Natural killer cell treated with Interleukin-12 subunit alpha and Interleukin-12 subunit beta and Interleukin-15 and Interleukin-18, amount 100 ng/mL, for 72 hours (primary cell): ENCODE data around the gene CDYL. TPM values are rescaled to one million over a fixed set of nuclear protein-coding genes. Genes with fewer than 3 reads are reported as not detected.
A peak's percentile ranks its signal among the peaks of the same experiment; 100 is the strongest.
"Not testable (repeated sequence)": the region's sequence is repeated elsewhere in the genome, so short reads cannot be mapped to it uniquely, and the experiment has no call there.

Experiments used
- ATAC-seq, 2 donors: fragments of 150-1000 bp; cut with Tn5 transposase in 1 of 2; sonication (Bioruptor Pico), chemical (Tn5 transposase) in 1 of 2; 2 replicates each; pipeline ENCODE4 v1.10.0; 2021
- DNase-seq: peaks from one replicate; pipeline ENCODE4 v3.0.0; 2022; ENCODE audit warnings: low spot score
- H3K27ac Mint-ChIP-seq, 2 donors: 1 replicate in 1 of 2; 2 replicates in 1 of 2; pipeline ENCODE4 v1.8.0; 2022; ENCODE audit warnings: mixed read lengths in 2 of 2, mild to moderate bottlenecking in 1 of 2, moderate library complexity in 1 of 2
- H3K27me3 Mint-ChIP-seq, 2 donors: 1 replicate in 1 of 2; 2 replicates in 1 of 2; pipeline ENCODE4 v1.8.0; 2022; ENCODE audit warnings: mixed read lengths in 2 of 2
- H3K36me3 Mint-ChIP-seq: one replicate; pipeline ENCODE4 v1.8.0; 2022; ENCODE audit warnings: mixed read lengths
- H3K4me1 Mint-ChIP-seq, 2 donors: 1 replicate in 1 of 2; 2 replicates in 1 of 2; pipeline ENCODE4 v1.8.0; 2022; ENCODE audit warnings: low read depth in 2 of 2, mixed read lengths in 2 of 2, mild to moderate bottlenecking in 1 of 2
- H3K4me3 Mint-ChIP-seq: one replicate; pipeline ENCODE4 v1.8.0; 2022; ENCODE audit warnings: mixed read lengths
- H3K9me3 Mint-ChIP-seq: 2 replicates; pipeline ENCODE4 v1.8.0; 2022; ENCODE audit warnings: mixed read lengths
- total RNA-seq, 2 donors: library from RNA; stranded (reverse); gene quantifications; one replicate each; pipeline ENCODE4 v1.2.3, GENCODE V29; 2022

The CDYL gene
- total RNA-seq, 2 donors from 2014 or later: 52.5 to 58.7 TPM

- Mint-ChIP-seq H3K4me3 (no peak overlapping the region), H3K4me1 (no peaks in the 10 kb centered on the region), H3K27me3 (peaks cover 0 to 16% of the 10 kb centered on the region in 2 donors), H3K27ac (no peak overlapping the region), H3K36me3 (peaks cover 19% of the 10 kb centered on the region), H3K9me3 (peaks cover 12% of the 10 kb centered on the region)
- DNase-seq: no peak
- no peak for ATAC-seq
These were observed 203.2 kb downstream of the CDYL start for GRCh38 chr6:4979426-4979825.

GRCh38 chr6:4981761-4982160 lies 205.6 kb downstream of the CDYL start:
- no peak overlapping the region for H3K27ac Mint-ChIP-seq
- peaks cover 10% of the 10 kb centered on the region for H3K9me3 Mint-ChIP-seq
- H3K36me3 Mint-ChIP-seq: peaks cover 18% of the 10 kb centered on the region
- no peak for DNase-seq
- H3K4me3 Mint-ChIP-seq: no peak overlapping the region
- no peaks in the 10 kb centered on the region for H3K4me1 Mint-ChIP-seq
- H3K27me3 Mint-ChIP-seq: peaks cover 7 to 19% of the 10 kb centered on the region in 2 donors
- ATAC-seq: no peak

- peaks cover 7 to 10% of the 10 kb centered on the region in 2 donors for H3K27me3 Mint-ChIP-seq
These were observed 207.1 kb downstream of the CDYL start for GRCh38 chr6:4983322-4983721.

GRCh38 chr6:4986999-4987398 lies 210.8 kb downstream of the CDYL start:
- Mint-ChIP-seq H3K27me3 (peaks cover 7 to 9% of the 10 kb centered on the region in 2 donors), H3K4me1 (no peaks in the 10 kb centered on the region)

More at GRCh38 chr6:4983322-4983721, 207.1 kb downstream of the CDYL start:
- no peak overlapping the region for H3K27ac Mint-ChIP-seq
- ATAC-seq: no peak
- H3K9me3 Mint-ChIP-seq: peaks cover 6% of the 10 kb centered on the region
- no peak for DNase-seq
- H3K36me3 Mint-ChIP-seq: peaks cover 14% of the 10 kb centered on the region
- H3K4me3 Mint-ChIP-seq: no peak overlapping the region
- no peaks in the 10 kb centered on the region for H3K4me1 Mint-ChIP-seq

GRCh38 chr6:4987432-4987831 lies 211.2 kb downstream of the CDYL start:
- H3K27me3 Mint-ChIP-seq: peaks cover 7 to 9% of the 10 kb centered on the region in 2 donors
- H3K36me3 Mint-ChIP-seq: no peaks in the 10 kb centered on the region
- no peak for DNase-seq
- H3K9me3 Mint-ChIP-seq: no peaks in the 10 kb centered on the region
- H3K4me1 Mint-ChIP-seq: no peaks in the 10 kb centered on the region
- no peak overlapping the region for H3K4me3 Mint-ChIP-seq
- H3K27ac Mint-ChIP-seq: no peak overlapping the region
- ATAC-seq: peak in 1 of 2 donors; percentile 36

More at GRCh38 chr6:4986999-4987398, 210.8 kb downstream of the CDYL start:
- DNase-seq: no peak
- Mint-ChIP-seq H3K9me3 (no peaks in the 10 kb centered on the region), H3K27ac (no peak overlapping the region), H3K36me3 (no peaks in the 10 kb centered on the region), H3K4me3 (no peak overlapping the region)
- no peak for ATAC-seq

- no peaks in the 10 kb centered on the region for H3K4me1 Mint-ChIP-seq
- no peaks in the 10 kb centered on the region for H3K9me3 Mint-ChIP-seq
- ATAC-seq (no peak), DNase-seq (no peak)
- H3K4me3 Mint-ChIP-seq: no peak overlapping the region
- peaks cover 5% of the 10 kb centered on the region for H3K36me3 Mint-ChIP-seq
- no peaks in the 10 kb centered on the region for H3K27me3 Mint-ChIP-seq
- H3K27ac Mint-ChIP-seq: no peak overlapping the region
These were observed 218.5 kb downstream of the CDYL start for GRCh38 chr6:4994741-4995140.

GRCh38 chr6:4997862-4998261 lies 221.7 kb downstream of the CDYL start:
- Mint-ChIP-seq H3K9me3 (no peaks in the 10 kb centered on the region), H3K27ac (no peak overlapping the region), H3K36me3 (peaks cover 5% of the 10 kb centered on the region), H3K4me1 (no peaks in the 10 kb centered on the region), H3K4me3 (no peak overlapping the region), H3K27me3 (no peaks in the 10 kb centered on the region)
- ATAC-seq (no peak), DNase-seq (no peak)

- ATAC-seq (no peak), DNase-seq (no peak)
- Mint-ChIP-seq H3K9me3 (no peaks in the 10 kb centered on the region), H3K36me3 (peaks cover 5% of the 10 kb centered on the region), H3K27ac (no peak overlapping the region), H3K4me3 (no peak overlapping the region), H3K4me1 (no peaks in the 10 kb centered on the region), H3K27me3 (no peaks in the 10 kb centered on the region)
These were observed 223.4 kb downstream of the CDYL start for GRCh38 chr6:4999586-4999985.

GRCh38 chr6:5003604-5004372 lies 227.6 kb downstream of the CDYL start, which contains the start of gene RPP40:
Gene RPP40 (minus strand): TSS chr6:5004037. CDS start chr6:5004002, 35 bp downstream.
- peak within 1 kb of the TSS; percentile 90 for H3K4me3 Mint-ChIP-seq
- no peaks in the 10 kb centered on the region for H3K27me3 Mint-ChIP-seq
- H3K36me3 Mint-ChIP-seq: no peaks in the 10 kb centered on the region
- peak; percentile 98 for DNase-seq
- no peaks in the 10 kb centered on the region for H3K4me1 Mint-ChIP-seq
- H3K27ac Mint-ChIP-seq: peak within 1 kb of the TSS; percentile 83 to 85
- H3K9me3 Mint-ChIP-seq: no peaks in the 10 kb centered on the region
- ATAC-seq: peak; percentile 99

- no peak for ATAC-seq
- Mint-ChIP-seq H3K9me3 (no peaks in the 10 kb centered on the region), H3K4me3 (peak overlapping the region; percentile 90), H3K27ac (peak overlapping the region; percentile 83 to 85), H3K27me3 (no peaks in the 10 kb centered on the region), H3K36me3 (no peaks in the 10 kb centered on the region), H3K4me1 (no peaks in the 10 kb centered on the region)
- DNase-seq: no peak
These were observed 228.3 kb downstream of the CDYL start for GRCh38 chr6:5004373-5005037.

- ATAC-seq, H3K36me3 Mint-ChIP-seq, H3K9me3 Mint-ChIP-seq, DNase-seq, H3K27me3 Mint-ChIP-seq, H3K4me1 Mint-ChIP-seq: not testable (repeated sequence)
- Mint-ChIP-seq H3K27ac (peak overlapping the region in 1 of 2 donors; percentile 83), H3K4me3 (peak overlapping the region; percentile 90)
These were observed 228.8 kb downstream of the CDYL start for GRCh38 chr6:5005038-5005433.

Other genes with a start within 250 kb of the CDYL start
- gene RPP40, start 227.6 kb downstream of the CDYL start, total RNA-seq: 1 to 10 TPM; 7.3 to 9.1 TPM